Inferior parietal cortex (tissue), 1 donor: ENCODE data around the gene AACS.
"Not testable (repeated sequence)": the region's sequence is repeated elsewhere in the genome, so short reads cannot be mapped to it uniquely, and the experiment has no call there.

Source experiments
- DNase-seq: peaks from one replicate; pipeline ENCODE4 v3.0.0-alpha.2; 2016; ENCODE audit errors: extremely low spot score

Gene AACS, protein sequence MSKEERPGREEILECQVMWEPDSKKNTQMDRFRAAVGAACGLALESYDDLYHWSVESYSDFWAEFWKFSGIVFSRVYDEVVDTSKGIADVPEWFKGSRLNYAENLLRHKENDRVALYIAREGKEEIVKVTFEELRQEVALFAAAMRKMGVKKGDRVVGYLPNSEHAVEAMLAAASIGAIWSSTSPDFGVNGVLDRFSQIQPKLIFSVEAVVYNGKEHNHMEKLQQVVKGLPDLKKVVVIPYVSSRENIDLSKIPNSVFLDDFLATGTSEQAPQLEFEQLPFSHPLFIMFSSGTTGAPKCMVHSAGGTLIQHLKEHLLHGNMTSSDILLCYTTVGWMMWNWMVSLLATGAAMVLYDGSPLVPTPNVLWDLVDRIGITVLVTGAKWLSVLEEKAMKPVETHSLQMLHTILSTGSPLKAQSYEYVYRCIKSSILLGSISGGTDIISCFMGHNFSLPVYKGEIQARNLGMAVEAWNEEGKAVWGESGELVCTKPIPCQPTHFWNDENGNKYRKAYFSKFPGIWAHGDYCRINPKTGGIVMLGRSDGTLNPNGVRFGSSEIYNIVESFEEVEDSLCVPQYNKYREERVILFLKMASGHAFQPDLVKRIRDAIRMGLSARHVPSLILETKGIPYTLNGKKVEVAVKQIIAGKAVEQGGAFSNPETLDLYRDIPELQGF

DNA sequence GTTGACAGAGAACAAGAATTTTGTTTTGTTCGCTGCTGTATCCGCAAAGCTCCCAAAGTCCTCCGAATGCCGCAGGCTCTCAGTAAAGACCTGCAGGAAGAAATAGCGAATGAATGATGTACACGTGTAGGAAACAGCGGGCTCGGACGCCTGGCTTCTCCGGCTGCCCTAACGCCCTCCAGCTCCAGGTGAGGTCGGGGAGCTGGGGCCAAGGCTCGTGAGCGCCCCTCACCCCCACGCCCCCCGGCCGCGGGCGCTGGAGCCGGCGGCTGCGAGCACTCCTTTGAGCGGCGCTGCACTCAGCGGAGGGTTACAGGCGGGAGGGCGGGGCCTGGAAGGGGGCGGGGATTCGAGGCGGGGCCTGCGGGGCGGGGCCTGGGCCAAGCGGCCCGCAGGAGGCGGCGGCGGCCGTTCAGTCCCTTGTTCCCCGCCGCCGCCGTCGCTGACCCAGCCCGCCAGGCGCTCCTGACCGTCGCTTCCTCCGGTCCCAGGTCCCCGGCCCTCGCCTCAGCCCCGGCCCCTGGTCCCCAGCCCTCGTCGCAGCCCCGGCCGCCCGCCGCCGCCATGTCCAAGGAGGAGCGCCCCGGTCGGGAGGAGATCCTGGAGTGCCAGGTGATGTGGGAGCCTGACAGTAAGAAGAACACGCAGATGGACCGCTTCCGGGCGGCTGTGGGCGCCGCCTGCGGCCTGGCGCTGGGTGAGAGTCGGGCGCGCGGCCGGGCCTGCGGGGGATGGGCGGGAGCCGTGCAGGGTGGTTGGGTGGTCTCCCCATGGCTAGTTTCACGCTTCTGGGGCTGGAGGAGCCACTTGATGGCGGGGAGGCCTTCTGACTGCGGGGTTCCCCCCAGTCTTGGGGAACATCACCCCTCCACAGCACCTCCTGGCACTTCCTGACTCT, at the start of gene AACS:
AACS (plus strand) TSS at position 415 of the 898 bp plus-strand sequence; CDS start at position 565, 150 bp downstream.
- DNase-seq, result peak; percentile 63

DNA sequence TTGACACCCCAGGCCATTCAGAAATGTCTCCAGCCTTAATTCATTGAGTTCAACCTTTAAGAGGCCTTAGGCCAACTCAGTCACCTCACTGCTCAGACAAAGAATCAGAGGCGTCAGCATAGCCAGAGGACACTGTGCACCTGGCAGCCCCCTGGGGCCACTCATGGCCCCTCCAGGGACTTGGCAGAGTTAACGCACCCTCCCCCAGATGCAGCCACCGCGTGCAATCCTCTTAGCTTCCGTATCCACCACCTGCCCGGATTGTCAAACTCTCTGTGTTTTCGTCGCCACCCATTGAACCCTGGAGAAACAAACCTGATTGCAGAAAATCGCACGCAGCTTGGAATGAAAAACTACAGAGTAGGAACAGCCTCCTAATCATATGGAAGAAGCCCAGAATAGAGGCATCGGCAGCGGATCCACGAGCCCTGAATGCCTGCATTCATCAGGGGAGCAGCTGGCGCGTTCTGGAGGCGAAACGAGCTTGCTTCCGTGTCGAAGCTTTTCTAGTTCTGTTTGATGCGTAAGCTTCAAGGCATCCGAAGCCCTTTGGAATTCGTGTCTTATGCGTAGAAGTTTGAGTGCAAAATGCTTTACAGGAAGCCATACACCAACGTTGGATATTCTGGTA, 49.4 kb upstream of the AACS start:
- peak; percentile 61 for DNase-seq

DNA sequence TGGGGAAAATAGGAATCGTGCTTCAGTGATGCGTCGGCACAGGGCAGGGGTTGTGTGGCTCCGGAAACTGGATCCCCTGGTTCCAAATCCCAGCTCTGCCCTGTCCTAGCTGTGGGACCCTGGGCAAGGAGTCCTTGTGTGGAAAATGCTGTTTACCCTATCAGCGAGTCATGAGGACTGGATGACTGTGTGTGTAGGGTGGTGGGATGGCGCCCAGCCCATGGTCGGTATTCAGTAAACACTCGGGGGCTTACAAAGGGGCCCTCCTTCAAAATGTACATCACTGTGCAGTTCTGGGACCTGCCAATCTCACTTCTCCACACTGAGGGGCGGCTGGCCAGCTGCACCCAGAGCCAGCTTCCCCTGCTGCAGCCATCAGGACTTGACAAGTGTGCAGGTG, 47.4 kb upstream of the AACS start:
- no peak for DNase-seq

DNA sequence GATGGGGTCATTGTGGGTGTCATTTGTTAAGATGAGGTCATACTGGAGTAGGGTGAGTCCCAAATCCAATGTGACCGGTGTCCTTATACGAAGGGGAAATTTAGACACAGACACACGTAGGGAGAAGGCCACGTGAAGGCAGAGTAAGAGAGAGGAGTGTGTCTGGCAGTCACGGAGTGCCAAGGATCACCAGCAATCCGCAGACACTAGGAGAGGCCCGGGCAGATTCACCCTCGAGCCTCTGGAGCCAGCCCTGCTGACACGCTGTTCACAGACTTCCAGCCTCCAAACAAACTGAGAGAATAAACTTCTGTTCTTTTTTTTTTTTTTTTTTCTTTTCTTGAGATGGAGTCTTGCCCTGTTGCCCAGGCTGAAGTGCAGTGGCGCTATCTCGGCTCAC, 46.9 kb upstream of the AACS start:
- DNase-seq, result no peak

DNA sequence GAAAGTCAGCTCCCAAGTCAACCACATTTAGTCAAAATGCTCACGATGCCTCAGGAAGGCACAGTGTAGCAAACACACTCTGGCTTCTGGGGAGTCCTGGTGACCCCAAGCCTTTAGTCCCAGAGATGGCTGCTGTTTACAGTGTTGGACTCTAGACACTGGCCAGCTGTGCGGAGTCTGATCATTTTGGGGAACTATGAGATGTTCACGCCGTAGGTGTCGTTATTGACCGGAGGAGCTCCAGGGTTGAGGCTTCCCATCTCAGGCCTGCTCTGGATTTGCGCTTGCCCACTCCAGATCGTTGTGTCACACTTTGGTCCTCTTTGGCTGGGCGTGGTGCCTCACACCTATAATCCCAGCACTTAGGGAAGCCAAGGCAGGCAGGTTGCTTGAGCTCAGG, 44.1 kb upstream of the AACS start:
- DNase-seq, result no peak

DNA sequence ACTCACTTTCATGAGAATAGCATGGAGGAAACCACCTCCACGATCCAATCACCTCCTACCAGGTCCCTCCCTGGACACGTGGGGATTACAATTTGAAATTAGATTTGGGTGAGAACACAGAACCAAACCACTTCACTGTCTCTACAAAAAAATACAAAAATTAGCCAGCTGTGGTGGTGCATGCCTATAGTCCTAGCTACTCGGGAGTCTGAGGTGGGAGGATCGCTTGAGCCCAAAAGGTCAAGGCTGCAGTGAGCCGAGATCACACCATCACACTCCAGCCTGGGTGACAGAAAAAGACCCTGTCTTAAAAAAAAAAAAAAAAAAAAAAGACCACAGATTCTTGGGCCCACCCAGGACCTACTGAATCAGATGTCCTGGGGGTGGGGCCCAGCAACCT, 43.5 kb upstream of the AACS start:
- no peak for DNase-seq

DNA sequence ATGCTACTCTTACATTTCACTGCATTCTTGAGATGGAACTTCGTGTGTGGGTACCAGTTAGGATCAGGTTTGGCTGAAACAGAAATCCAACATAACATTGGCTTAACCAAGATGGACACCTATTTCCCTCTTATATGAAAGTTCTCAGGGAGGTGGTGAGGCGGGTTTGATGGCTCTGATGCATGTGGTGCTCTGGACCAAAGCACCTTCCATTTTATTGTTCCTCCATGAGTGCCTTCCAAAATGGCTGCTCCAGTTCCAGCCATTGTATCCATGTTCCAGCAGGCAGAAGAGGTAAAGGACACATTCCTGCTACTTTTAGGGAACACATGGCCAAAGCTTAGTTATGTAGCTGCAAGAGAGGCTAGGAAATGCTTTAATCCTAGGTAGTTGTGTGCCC, 42.2 kb upstream of the AACS start:
- no peak for DNase-seq

DNA sequence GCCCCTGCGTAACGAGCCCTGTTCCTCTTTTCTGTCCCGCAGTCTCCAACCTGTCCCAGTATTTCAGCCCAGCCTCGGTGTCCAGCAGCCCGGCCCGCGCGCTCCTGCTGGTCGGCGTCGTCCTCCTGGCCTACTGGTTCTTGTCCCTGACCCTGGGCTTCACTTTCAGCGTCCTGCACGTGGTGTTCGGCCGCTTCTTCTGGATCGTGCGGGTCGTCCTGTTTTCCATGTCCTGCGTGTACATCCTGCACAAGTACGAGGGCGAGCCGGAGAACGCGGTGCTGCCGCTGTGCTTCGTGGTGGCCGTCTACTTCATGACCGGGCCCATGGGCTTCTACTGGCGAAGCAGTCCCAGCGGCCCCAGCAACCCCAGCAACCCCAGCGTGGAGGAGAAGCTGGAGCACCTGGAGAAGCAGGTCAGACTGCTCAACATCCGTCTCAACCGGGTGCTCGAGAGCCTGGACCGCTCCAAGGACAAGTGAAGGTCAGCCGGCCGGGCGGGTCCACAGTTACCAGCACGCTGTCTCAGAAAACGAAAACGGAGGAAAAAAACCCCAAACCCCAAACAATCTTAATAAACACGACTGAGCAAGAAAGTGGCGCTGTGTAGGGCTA, 40.2 kb upstream of the AACS start:
- DNase-seq, result no peak

DNA sequence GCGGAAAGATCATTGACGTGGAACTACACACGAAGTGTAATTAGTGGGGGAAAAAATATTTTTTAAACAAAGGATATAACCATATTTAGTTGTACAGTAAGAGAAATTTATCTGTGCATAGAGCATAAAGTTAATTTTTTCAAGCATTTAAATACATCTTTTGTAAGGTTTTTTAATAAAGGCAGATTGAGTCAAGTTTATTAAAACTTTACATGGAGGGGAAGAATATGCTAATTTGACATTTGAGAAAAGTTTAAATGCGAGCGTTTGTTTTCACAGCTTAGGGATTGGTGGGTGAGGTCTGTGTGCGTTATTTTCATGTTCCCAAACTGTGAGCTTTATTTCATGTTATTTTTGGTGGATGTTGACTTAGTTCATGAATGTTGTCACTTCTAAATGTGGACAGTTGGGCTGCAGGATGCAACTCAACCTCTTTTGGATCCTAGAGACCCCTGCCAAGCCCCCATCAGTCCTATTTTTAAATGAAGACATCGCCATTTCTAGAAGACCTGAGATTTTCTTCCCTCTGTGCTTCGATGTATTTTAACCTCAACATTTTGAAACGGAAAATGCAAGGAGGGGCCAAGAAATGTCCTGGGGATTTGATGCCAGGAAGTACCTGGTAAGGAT, 39.5 kb upstream of the AACS start:
- DNase-seq, result no peak

DNA sequence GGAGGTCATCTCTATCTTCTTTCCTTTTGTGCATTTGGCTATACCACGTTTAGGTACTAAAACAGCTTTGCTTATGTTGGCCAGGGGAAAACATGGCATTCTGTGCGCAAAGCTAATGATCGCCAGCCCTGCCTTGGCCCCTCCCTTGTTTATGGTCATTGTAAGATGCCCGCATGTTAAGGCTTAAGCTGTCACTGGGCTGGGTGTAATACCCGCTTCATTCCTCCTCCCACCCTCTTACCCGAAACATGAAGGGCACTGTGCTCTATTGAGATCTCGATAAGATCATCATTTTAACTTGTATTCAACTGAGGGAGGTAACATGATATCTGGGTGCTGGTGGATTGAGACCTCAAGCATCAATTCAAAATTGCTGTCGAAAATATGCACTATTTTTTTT, 37.1 kb upstream of the AACS start:
- DNase-seq, result no peak

DNA sequence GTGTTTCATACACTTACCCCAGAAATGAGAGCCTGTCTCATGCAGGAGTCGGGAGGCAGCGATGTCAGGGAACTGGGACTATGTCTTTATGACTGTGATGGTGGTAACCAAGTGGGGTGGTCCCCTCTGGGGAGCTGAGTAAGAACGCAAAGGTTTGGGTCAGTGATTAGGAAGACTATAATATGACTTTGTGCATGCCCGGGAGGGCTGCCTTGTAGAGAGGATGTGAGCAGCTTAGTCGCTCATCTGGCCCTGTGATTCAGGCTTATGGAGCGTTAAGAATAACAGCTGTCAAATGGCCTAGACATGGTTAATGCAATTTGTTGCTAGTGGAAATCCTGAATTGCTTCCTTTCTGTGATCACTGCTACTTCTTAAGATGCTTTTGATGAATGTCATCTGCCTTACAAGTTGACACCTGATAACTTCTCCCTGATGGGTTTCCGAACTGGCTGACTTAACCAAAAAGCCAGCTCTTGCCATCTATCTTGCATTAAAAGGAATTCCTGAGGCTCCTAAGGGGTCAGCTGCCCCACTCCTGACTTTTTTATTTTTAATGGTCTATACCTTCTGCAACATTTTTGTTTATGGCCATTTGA, 35.4 kb upstream of the AACS start:
- DNase-seq, result no peak

DNA sequence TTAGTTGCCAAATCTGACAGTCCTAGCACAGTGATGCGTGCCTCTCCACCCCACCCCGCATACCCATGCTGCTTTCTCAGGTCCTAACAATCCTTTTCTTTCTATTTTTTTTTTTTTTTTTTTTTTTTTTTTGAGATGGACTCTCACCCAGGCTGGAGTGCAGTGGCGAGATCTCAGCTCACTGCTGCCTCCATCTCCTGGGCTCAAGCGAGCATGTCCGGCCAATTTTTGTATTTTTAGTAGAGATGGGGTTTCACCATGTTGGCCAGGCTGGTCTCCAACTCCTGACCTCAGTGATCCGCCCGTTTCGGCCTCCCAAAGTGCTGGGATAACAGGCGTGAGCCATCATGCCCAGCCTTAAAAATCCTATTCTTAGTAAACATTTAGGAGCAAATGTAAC, 33.8 kb upstream of the AACS start:
- not testable (repeated sequence) for DNase-seq

DNA sequence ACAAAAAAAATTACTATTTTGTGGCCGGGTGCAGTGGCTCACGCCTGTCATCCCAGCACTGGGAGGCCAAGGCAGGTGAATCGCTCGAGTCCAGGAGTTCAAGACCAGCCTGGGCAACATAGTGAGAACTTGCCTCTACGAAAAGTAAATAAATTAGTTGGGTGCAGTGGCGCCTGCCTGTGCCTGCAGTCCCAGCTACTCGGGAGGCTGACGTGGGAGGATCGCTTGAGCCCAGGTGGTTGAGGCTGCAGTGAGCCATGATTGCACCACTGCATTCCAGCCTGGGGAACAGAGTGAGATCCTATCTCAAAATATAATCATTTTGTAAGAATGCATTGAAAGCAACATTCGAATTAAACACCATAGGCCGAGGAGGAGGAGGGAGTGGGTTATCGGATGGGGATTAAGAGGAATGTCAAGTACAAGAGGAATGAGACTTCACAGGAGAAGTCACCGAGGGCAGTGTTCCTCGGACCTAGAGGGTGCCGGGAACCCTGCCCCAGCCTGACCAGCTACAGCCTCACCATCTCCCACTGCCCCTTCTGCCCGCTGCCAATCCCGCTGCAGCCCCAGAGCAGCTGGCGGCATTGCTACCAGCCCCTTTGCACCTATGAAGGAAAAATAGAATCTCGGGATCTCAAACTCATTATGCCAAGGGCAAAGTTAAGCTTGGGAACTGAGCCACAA, 32.6 kb upstream of the AACS start:
- no peak for DNase-seq

DNA sequence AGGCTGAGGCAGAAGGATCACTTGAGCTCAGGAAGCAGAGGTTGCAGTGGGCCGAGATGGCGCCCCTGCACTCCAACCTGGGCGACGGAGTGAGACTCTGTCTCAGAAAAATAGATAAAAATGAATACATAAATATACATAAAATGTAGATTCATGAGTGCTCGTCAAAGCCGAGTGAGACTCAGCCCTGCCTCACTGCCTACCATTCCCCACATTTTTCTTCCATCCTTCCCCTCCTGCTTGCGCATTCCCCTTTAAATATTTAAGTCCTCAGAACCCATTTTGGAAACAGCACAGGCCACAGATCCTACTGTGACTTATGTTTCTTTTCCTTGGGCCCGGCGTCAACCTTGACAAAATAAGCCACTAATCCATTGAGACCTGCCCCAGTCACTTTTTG, 31.9 kb upstream of the AACS start:
- DNase-seq, result no peak

DNA sequence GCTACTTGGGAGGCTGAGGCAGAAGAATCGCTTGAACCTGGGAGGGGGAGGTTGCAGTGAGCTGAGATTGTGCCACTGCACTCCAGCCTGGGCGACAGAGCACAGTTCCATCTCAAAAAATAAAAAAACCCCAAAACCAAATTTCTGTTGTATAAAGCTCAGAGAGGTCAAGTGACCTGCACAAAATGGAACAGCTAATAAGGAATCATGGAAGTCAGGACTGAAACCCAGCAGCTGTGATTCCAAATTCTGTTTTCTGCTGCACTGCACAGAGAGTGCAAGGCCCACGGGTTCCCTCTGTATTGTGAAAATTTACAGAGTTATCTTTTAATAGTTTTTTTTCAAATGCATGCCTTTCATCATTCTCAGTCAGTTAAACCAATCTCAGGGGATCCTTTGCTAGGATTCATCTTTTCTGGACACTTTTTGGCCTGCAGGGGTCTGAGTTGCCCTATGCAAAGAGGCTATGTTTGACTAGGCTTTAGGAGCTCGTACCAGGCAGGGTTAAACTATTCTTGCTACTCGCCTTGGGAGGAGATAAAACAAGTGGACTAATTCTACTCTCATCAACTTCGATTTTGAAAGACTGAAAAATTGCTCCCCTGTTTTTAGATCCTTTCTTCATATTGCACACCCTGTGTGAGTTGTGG, 26.1 kb upstream of the AACS start:
- DNase-seq, result no peak

DNA sequence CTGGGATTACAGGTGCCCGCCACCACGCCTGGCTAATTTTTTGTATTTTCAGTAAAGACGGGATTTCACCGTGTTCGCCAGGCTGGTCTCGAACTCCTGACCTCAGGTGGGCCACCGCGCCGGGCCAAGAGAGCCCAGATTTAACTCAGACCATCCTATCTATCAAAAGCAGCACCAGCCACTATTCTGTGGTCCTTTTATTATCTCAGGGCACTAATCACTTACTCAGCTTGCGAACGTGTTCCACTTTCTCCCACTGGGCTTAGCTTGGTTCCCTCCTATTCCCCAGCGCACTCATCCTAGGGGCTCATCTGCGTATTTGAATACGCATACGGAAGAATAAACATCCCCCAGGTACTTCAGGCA, 16.2 kb upstream of the AACS start:
- DNase-seq, result no peak

DNA sequence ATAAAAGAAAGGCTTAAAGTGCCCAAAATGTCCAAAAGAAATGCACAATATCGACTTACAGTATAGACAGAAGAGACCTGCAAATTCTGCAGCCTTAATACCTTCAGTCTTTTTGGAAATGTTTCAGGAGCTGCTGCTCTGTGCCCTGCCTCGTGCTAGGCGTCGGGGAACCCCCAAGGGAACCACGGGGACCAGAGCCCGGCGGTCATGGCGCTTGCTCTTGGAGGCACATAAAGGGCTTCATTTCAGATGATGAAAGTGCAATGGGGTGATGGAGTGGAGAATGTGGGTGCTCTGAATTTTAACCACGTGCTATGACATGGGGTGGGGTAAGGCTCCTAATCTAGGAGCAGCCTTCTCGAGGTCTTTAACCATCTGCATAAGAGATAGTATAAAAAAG, 14.8 kb upstream of the AACS start:
- DNase-seq, result no peak

DNA sequence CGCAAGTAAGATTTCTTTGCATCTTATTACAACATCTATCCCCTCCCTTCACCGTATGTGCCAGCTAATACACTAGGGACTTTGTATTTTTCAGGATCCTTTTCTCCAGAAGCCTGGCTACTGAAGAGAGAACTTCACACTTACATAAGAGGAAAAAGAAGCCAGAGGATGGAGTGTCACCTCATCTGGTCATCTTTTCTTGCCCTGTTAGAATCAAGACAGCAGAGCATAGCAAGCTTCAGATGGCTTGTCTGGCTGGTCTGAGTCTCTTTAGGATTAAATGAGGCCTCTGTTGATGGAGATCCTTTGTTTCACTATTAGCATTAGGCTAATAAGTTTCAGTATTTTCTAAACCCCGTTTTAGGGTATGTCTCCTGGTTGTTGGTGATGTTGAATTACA, 14.4 kb upstream of the AACS start:
- DNase-seq, result no peak

DNA sequence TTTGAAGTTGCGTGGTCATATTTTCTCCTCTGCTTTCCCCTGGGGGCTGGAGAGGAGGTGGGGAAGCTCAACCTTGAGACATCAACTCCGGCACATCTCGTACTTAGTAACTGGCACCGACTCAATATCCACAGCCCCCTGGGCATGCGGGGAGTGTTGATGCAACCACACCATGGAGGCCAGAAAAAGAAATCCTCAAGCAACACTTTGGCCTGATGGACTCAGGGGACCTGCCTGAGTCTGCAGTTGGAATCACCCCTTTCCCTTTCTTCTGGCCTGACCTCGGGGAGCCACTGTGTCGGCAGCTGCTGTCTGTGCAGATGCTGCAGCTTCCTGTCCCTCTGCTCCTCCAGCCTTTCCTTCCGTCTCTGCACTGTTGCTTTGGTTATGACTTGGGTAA, 11.4 kb upstream of the AACS start:
- DNase-seq, result no peak

DNA sequence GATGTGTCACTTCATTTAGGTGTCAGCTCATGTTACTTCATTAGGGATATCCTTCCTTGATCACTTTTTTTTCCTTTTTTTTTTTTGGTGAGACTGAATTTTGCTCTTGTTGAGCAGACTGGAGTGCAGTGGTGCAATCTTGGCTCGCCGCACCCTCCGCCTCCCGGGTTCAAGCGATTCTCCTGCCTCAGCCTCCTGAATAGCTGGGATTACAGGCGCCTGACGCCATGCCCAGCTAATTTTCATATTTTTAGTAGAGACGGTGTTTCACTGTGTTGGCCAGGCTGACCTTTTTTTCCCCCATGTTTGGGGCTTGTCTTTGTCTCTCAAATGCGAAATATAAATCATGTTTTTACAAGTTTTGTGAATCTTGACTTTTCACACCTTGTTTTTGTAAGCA, 9.6 kb upstream of the AACS start:
- no peak for DNase-seq
